GM04503 (cell line): ENCODE data around the gene FAM210A.
"Not testable (repeated sequence)": the region's sequence is repeated elsewhere in the genome, so short reads cannot be mapped to it uniquely, and the experiment has no call there.

ENCODE experiments used
- DNase-seq: peaks from one replicate; pipeline ENCODE4 v3.0.0-alpha.2; 2012; ENCODE audit warnings: low read depth

Gene FAM210A

GRCh38 chr18:13726232-13726971 lies at the start of gene FAM210A, which contains the start of gene RNMT:
TSS of gene FAM210A (minus strand) at chr18:13726558. CDS start at chr18:13682077, 44,481 bp downstream.
TSS of gene RNMT (plus strand) at chr18:13726673. CDS start at chr18:13731518, 4,845 bp downstream.
- peak; percentile 65 for DNase-seq

GRCh38 chr18:13775058-13775457 lies 48.7 kb upstream of the FAM210A start:
- no peak for DNase-seq

GRCh38 chr18:13762690-13763439 lies 36.5 kb upstream of the FAM210A start:
- no peak for DNase-seq

GRCh38 chr18:13760047-13760446 lies 33.7 kb upstream of the FAM210A start:
- DNase-seq: no peak

GRCh38 chr18:13758622-13759021 lies 32.3 kb upstream of the FAM210A start:
- no peak for DNase-seq

GRCh38 chr18:13756671-13757070 lies 30.3 kb upstream of the FAM210A start:
- DNase-seq: no peak

GRCh38 chr18:13756261-13756660 lies 29.9 kb upstream of the FAM210A start:
- no peak for DNase-seq

- not testable (repeated sequence) for DNase-seq
Observed at GRCh38 chr18:13751599-13751998, 25.2 kb upstream of the FAM210A start.

GRCh38 chr18:13746633-13747032 lies 20.3 kb upstream of the FAM210A start:
- DNase-seq: no peak

- no peak for DNase-seq
Observed at GRCh38 chr18:13745696-13746095, 19.3 kb upstream of the FAM210A start.

GRCh38 chr18:13735681-13736080 lies 9.3 kb upstream of the FAM210A start:
- DNase-seq: no peak

- DNase-seq: no peak
Observed at GRCh38 chr18:13730481-13730880, 4.1 kb upstream of the FAM210A start.

GRCh38 chr18:13726972-13727331 lies 594 bp upstream of the FAM210A start:
- no peak for DNase-seq

- DNase-seq: no peak
Observed at GRCh38 chr18:13725566-13726231, 659 bp downstream of the FAM210A start.

- DNase-seq: no peak
Observed at GRCh38 chr18:13720847-13721246, 5.5 kb downstream of the FAM210A start.

GRCh38 chr18:13720123-13720522 lies 6.2 kb downstream of the FAM210A start:
- DNase-seq: no peak

GRCh38 chr18:13716916-13717315 lies 9.4 kb downstream of the FAM210A start:
- no peak for DNase-seq

- DNase-seq: no peak
Observed at GRCh38 chr18:13715330-13715729, 11.0 kb downstream of the FAM210A start.

GRCh38 chr18:13713455-13714055 lies 12.8 kb downstream of the FAM210A start:
- DNase-seq: no peak

GRCh38 chr18:13712400-13713131 lies 13.8 kb downstream of the FAM210A start:
- DNase-seq: no peak

GRCh38 chr18:13710414-13710831 lies 15.9 kb downstream of the FAM210A start:
- DNase-seq: no peak

- no peak for DNase-seq
Observed at GRCh38 chr18:13703899-13704298, 22.5 kb downstream of the FAM210A start.
